HG02981 (cell line): ENCODE measurements around the gene GPR160.
"Not testable (repeated sequence)": the region's sequence is repeated elsewhere in the genome, so short reads cannot be mapped to it uniquely, and the experiment has no call there.

Experiments used
- ATAC-seq: cut with Tn5 transposase; IDR thresholded peaks from one replicate; pipeline ENCODE4 v1.9.1; 2021; ENCODE audit warnings: mild to moderate bottlenecking, moderate library complexity; ENCODE audit not compliant: unreplicated experiment

Gene GPR160

GRCh38 chr3:170109579-170110293 lies 71.9 kb downstream of the GPR160 start:
- no peak for ATAC-seq

GRCh38 chr3:170111147-170111771 lies 73.5 kb downstream of the GPR160 start:
- ATAC-seq, result no peak

GRCh38 chr3:170114165-170114564 lies 76.4 kb downstream of the GPR160 start:
- not testable (repeated sequence) for ATAC-seq

- no peak for ATAC-seq
These were observed 79.3 kb downstream of the GPR160 start for GRCh38 chr3:170117134-170117533.

- ATAC-seq, result peak; percentile 79
These were observed 90.6 kb downstream of the GPR160 start for GRCh38 chr3:170128259-170128976.

- ATAC-seq, result peak; percentile 45
These were observed 91.2 kb downstream of the GPR160 start for GRCh38 chr3:170128977-170129431.

GRCh38 chr3:170130532-170130931 lies 92.7 kb downstream of the GPR160 start:
- ATAC-seq, result no peak

- ATAC-seq, result no peak
These were observed 94.5 kb downstream of the GPR160 start for GRCh38 chr3:170132335-170132734.
